Measurements from ENCODE around the gene BRD7. TPM values are rescaled to one million over a fixed set of nuclear protein-coding genes. Genes with fewer than 3 reads are reported as not detected.

The BRD7 gene
- total RNA-seq, 1 donor from 2014 or later = 61.3 TPM

- Histone ChIP-seq H3K27me3 (ENCODE audit: control insufficient read depth, insufficient read depth, low read length) (no peaks in the 10 kb centered on the region), H3K36me3 (ENCODE audit: control insufficient read depth, insufficient read depth, low read length) (no peaks in the 10 kb centered on the region), H3K4me3 (ENCODE audit: low read depth, low read length) (no peak overlapping the region)
- DNase-seq (ENCODE audit: low read depth) = no peak
- TF ChIP-seq CTCF (IDR thresholded peaks at IDR 0.05; ENCODE audit: insufficient read depth, low read length, poor library complexity, severe bottlenecking) = no peak
Measured at GRCh38 chr16:50403491-50403890, 34.7 kb upstream of the BRD7 start.

GRCh38 chr16:50402298-50402895 is 33.6 kb upstream of the BRD7 start:
- TF ChIP-seq CTCF (IDR thresholded peaks at IDR 0.05; ENCODE audit: insufficient read depth, low read length, poor library complexity, severe bottlenecking) = no peak
- H3K36me3 ChIP-seq (ENCODE audit: control insufficient read depth, insufficient read depth, low read length) = no peaks in the 10 kb centered on the region
- no peaks in the 10 kb centered on the region for H3K27me3 ChIP-seq (ENCODE audit: control insufficient read depth, insufficient read depth, low read length)
- no peak overlapping the region for H3K4me3 ChIP-seq (ENCODE audit: low read depth, low read length)
- DNase-seq (ENCODE audit: low read depth) = no peak

GRCh38 chr16:50401355-50401754 is 32.6 kb upstream of the BRD7 start:
- Histone ChIP-seq H3K4me3 (ENCODE audit: low read depth, low read length) (no peak overlapping the region), H3K27me3 (ENCODE audit: control insufficient read depth, insufficient read depth, low read length) (no peaks in the 10 kb centered on the region), H3K36me3 (ENCODE audit: control insufficient read depth, insufficient read depth, low read length) (no peaks in the 10 kb centered on the region)
- no peak for TF ChIP-seq CTCF (IDR thresholded peaks at IDR 0.05; ENCODE audit: insufficient read depth, low read length, poor library complexity, severe bottlenecking)
- DNase-seq (ENCODE audit: low read depth) = no peak

GRCh38 chr16:50400967-50401348 is 32.2 kb upstream of the BRD7 start:
- no peak for DNase-seq (ENCODE audit: low read depth)
- Histone ChIP-seq H3K36me3 (ENCODE audit: control insufficient read depth, insufficient read depth, low read length) (no peaks in the 10 kb centered on the region), H3K27me3 (ENCODE audit: control insufficient read depth, insufficient read depth, low read length) (no peaks in the 10 kb centered on the region), H3K4me3 (ENCODE audit: low read depth, low read length) (no peak overlapping the region)
- TF ChIP-seq CTCF (IDR thresholded peaks at IDR 0.05; ENCODE audit: insufficient read depth, low read length, poor library complexity, severe bottlenecking) = no peak

GRCh38 chr16:50400312-50400966 is 31.7 kb upstream of the BRD7 start:
- DNase-seq (ENCODE audit: low read depth) = no peak
- H3K4me3 ChIP-seq (ENCODE audit: low read depth, low read length) = no peak overlapping the region
- H3K27me3 ChIP-seq (ENCODE audit: control insufficient read depth, insufficient read depth, low read length) = no peaks in the 10 kb centered on the region
- no peak for TF ChIP-seq CTCF (IDR thresholded peaks at IDR 0.05; ENCODE audit: insufficient read depth, low read length, poor library complexity, severe bottlenecking)
- H3K36me3 ChIP-seq (ENCODE audit: control insufficient read depth, insufficient read depth, low read length) = no peaks in the 10 kb centered on the region

- no peak for TF ChIP-seq CTCF (IDR thresholded peaks at IDR 0.05; ENCODE audit: insufficient read depth, low read length, poor library complexity, severe bottlenecking)
- no peak overlapping the region for H3K4me3 ChIP-seq (ENCODE audit: low read depth, low read length)
- H3K36me3 ChIP-seq (ENCODE audit: control insufficient read depth, insufficient read depth, low read length) = no peaks in the 10 kb centered on the region
- H3K27me3 ChIP-seq (ENCODE audit: control insufficient read depth, insufficient read depth, low read length) = no peaks in the 10 kb centered on the region
- DNase-seq (ENCODE audit: low read depth) = no peak
Measured at GRCh38 chr16:50399411-50399810, 30.6 kb upstream of the BRD7 start.

All from kidney epithelial cell (primary cell).